Activated T-cell treated with anti-CD3 and anti-CD28 coated beads, Interleukin-2, amount 50 U/mL, for 1 hour (primary cell): ENCODE results near the gene GRAMD2A.

ENCODE experiments used
- DNase-seq: peaks from one replicate; pipeline ENCODE4 v3.0.0-alpha.2; 2020

The GRAMD2A gene

GRCh38 chr15:72166716-72167417, 30.7 kb downstream of the GRAMD2A start:
- DNase-seq, result no peak

- DNase-seq, result no peak
These were observed 33.9 kb downstream of the GRAMD2A start for GRCh38 chr15:72163719-72164118.

- no peak for DNase-seq
These were observed 35.0 kb downstream of the GRAMD2A start for GRCh38 chr15:72162569-72162968.

GRCh38 chr15:72161361-72162132, 36.0 kb downstream of the GRAMD2A start:
- DNase-seq, result no peak

GRCh38 chr15:72160696-72161245, 36.8 kb downstream of the GRAMD2A start:
- DNase-seq, result no peak

GRCh38 chr15:72156928-72157327, 40.7 kb downstream of the GRAMD2A start:
- no peak for DNase-seq

GRCh38 chr15:72155635-72156616, 41.7 kb downstream of the GRAMD2A start:
- peak; percentile 80 for DNase-seq

- no peak for DNase-seq
These were observed 42.5 kb downstream of the GRAMD2A start for GRCh38 chr15:72155003-72155621.

- no peak for DNase-seq
These were observed 43.3 kb downstream of the GRAMD2A start for GRCh38 chr15:72154316-72154715.

- DNase-seq, result no peak
These were observed 44.2 kb downstream of the GRAMD2A start for GRCh38 chr15:72153269-72154000.

GRCh38 chr15:72147418-72147817, 50.2 kb downstream of the GRAMD2A start:
- no peak for DNase-seq

GRCh38 chr15:72146934-72147333, 50.7 kb downstream of the GRAMD2A start:
- no peak for DNase-seq

GRCh38 chr15:72146221-72146620, 51.4 kb downstream of the GRAMD2A start:
- DNase-seq, result no peak

GRCh38 chr15:72141171-72142084, 56.2 kb downstream of the GRAMD2A start:
- DNase-seq, result no peak

- DNase-seq, result no peak
These were observed 57.5 kb downstream of the GRAMD2A start for GRCh38 chr15:72140088-72140487.

- DNase-seq, result no peak
These were observed 57.9 kb downstream of the GRAMD2A start for GRCh38 chr15:72139667-72140066.

- no peak for DNase-seq
These were observed 61.2 kb downstream of the GRAMD2A start for GRCh38 chr15:72136170-72137051.

- no peak for DNase-seq
These were observed 61.9 kb downstream of the GRAMD2A start for GRCh38 chr15:72135719-72136118.

- no peak for DNase-seq
These were observed 64.4 kb downstream of the GRAMD2A start for GRCh38 chr15:72133211-72133610.
